K562 (cell line): ENCODE data around the gene SIM1.

Source experiments
- RFX5 ChIP-seq: IDR thresholded peaks from 2 replicates; pipeline ENCODE4 v1.6.1; 2011; ENCODE audit warnings: low read depth, mild to moderate bottlenecking, improper control_type of control experiment, low read length
- SREBF2 ChIP-seq: sonication (generic); formaldehyde crosslinking; IDR thresholded peaks from 2 replicates; pipeline ENCODE4 v1.4.0; 2020; ENCODE audit warnings: mild to moderate bottlenecking, missing genetic modification reagents
- SRF ChIP-seq, 2 experiments: fragments of 250-450, 450-650 bp in 1 of 2; sonication (Bioruptor Pico) in 1 of 2; sonication (generic) in 1 of 2; formaldehyde crosslinking; IDR thresholded peaks; 2 replicates each; pipeline versions ENCODE4 v1.5.0 to v1.5.1; 2020 to 2022; ENCODE audit warnings: mild to moderate bottlenecking in 1 of 2, missing genetic modification reagents in 1 of 2
- ZNF699 ChIP-seq: fragments of 250-450 bp; sonication (Bioruptor Pico); IDR thresholded peaks from 2 replicates; pipeline ENCODE4 v1.8.0; 2021; ENCODE audit warnings: mild to moderate bottlenecking, moderate library complexity; ENCODE audit not compliant: insufficient replicate concordance
- TF ChIP-seq, protein P1 (sequence below): sonication (generic); formaldehyde crosslinking; IDR thresholded peaks from 2 replicates; pipeline ENCODE4 v1.8.1; 2023; ENCODE audit warnings: mild to moderate bottlenecking, missing genetic modification reagents, moderate library complexity
- TF ChIP-seq, protein P2 (sequence below), 3 experiments: IDR thresholded peaks in 2 of 3; conservative IDR thresholded peaks in 1 of 3; 2 replicates each; pipeline ENCODE4 v1.5.1; 2011 to 2012; ENCODE audit warnings: low read length in 3 of 3, mild to moderate bottlenecking in 3 of 3, control low read depth in 2 of 3, improper control_type of control experiment in 1 of 3, inconsistent platforms in 1 of 3, low read depth in 1 of 3, mixed read lengths in 1 of 3, moderate library complexity in 1 of 3; ENCODE audit not compliant: insufficient read depth in 2 of 3
- TF ChIP-seq, protein P3 (sequence below): fragments of 250-450 bp; sonication (Bioruptor Pico); IDR thresholded peaks from 2 replicates; pipeline ENCODE4 v1.8.0; 2021; ENCODE audit warnings: borderline replicate concordance, mild to moderate bottlenecking, moderate library complexity; ENCODE audit not compliant: poor library complexity, severe bottlenecking
- TF ChIP-seq, protein P4 (sequence below): fragments of 250-450 bp; sonication (Bioruptor Pico); IDR thresholded peaks from 2 replicates; pipeline ENCODE4 v1.4.0; 2020
- TF ChIP-seq, protein P5 (sequence below): fragments of 250-450 bp; sonication (Bioruptor Pico); IDR thresholded peaks from 2 replicates; pipeline ENCODE4 v1.6.1; 2021; ENCODE audit warnings: mild to moderate bottlenecking

GRCh38 chr6:100347901-100348550 is 116.7 kb downstream of the SIM1 start:
- TF ChIP-seq, protein P1, sequence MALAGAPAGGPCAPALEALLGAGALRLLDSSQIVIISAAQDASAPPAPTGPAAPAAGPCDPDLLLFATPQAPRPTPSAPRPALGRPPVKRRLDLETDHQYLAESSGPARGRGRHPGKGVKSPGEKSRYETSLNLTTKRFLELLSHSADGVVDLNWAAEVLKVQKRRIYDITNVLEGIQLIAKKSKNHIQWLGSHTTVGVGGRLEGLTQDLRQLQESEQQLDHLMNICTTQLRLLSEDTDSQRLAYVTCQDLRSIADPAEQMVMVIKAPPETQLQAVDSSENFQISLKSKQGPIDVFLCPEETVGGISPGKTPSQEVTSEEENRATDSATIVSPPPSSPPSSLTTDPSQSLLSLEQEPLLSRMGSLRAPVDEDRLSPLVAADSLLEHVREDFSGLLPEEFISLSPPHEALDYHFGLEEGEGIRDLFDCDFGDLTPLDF (CRISPR knock-in tag): no peak
- TF ChIP-seq, protein P2, sequence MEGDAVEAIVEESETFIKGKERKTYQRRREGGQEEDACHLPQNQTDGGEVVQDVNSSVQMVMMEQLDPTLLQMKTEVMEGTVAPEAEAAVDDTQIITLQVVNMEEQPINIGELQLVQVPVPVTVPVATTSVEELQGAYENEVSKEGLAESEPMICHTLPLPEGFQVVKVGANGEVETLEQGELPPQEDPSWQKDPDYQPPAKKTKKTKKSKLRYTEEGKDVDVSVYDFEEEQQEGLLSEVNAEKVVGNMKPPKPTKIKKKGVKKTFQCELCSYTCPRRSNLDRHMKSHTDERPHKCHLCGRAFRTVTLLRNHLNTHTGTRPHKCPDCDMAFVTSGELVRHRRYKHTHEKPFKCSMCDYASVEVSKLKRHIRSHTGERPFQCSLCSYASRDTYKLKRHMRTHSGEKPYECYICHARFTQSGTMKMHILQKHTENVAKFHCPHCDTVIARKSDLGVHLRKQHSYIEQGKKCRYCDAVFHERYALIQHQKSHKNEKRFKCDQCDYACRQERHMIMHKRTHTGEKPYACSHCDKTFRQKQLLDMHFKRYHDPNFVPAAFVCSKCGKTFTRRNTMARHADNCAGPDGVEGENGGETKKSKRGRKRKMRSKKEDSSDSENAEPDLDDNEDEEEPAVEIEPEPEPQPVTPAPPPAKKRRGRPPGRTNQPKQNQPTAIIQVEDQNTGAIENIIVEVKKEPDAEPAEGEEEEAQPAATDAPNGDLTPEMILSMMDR (IDR thresholded peaks at IDR 0.05 in 2 of 3, conservative IDR thresholded peaks at IDR 0.05 in 1 of 3; ENCODE audit: insufficient read depth in 2 of 3, low read depth in 1 of 3, low read length in 3 of 3): no peak
- TF ChIP-seq, protein P3, sequence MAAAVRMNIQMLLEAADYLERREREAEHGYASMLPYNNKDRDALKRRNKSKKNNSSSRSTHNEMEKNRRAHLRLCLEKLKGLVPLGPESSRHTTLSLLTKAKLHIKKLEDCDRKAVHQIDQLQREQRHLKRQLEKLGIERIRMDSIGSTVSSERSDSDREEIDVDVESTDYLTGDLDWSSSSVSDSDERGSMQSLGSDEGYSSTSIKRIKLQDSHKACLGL: no peak
- no peak for TF ChIP-seq SREBF2 (CRISPR knock-in tag)
- no peak for TF ChIP-seq ZNF699 (CRISPR knock-in tag)
- no peak for TF ChIP-seq RFX5
- no peak for TF ChIP-seq SRF (CRISPR knock-in tag; IDR thresholded peaks at IDR 0.05)
- TF ChIP-seq, protein P4, sequence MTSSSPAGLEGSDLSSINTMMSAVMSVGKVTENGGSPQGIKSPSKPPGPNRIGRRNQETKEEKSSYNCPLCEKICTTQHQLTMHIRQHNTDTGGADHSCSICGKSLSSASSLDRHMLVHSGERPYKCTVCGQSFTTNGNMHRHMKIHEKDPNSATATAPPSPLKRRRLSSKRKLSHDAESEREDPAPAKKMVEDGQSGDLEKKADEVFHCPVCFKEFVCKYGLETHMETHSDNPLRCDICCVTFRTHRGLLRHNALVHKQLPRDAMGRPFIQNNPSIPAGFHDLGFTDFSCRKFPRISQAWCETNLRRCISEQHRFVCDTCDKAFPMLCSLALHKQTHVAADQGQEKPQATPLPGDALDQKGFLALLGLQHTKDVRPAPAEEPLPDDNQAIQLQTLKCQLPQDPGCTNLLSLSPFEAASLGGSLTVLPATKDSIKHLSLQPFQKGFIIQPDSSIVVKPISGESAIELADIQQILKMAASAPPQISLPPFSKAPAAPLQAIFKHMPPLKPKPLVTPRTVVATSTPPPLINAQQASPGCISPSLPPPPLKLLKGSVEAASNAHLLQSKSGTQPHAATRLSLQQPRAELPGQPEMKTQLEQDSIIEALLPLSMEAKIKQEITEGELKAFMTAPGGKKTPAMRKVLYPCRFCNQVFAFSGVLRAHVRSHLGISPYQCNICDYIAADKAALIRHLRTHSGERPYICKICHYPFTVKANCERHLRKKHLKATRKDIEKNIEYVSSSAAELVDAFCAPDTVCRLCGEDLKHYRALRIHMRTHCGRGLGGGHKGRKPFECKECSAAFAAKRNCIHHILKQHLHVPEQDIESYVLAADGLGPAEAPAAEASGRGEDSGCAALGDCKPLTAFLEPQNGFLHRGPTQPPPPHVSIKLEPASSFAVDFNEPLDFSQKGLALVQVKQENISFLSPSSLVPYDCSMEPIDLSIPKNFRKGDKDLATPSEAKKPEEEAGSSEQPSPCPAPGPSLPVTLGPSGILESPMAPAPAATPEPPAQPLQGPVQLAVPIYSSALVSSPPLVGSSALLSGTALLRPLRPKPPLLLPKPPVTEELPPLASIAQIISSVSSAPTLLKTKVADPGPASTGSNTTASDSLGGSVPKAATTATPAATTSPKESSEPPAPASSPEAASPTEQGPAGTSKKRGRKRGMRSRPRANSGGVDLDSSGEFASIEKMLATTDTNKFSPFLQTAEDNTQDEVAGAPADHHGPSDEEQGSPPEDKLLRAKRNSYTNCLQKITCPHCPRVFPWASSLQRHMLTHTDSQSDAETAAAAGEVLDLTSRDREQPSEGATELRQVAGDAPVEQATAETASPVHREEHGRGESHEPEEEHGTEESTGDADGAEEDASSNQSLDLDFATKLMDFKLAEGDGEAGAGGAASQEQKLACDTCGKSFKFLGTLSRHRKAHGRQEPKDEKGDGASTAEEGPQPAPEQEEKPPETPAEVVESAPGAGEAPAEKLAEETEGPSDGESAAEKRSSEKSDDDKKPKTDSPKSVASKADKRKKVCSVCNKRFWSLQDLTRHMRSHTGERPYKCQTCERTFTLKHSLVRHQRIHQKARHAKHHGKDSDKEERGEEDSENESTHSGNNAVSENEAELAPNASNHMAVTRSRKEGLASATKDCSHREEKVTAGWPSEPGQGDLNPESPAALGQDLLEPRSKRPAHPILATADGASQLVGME (CRISPR knock-in tag): no peak
- TF ChIP-seq, protein P5, sequence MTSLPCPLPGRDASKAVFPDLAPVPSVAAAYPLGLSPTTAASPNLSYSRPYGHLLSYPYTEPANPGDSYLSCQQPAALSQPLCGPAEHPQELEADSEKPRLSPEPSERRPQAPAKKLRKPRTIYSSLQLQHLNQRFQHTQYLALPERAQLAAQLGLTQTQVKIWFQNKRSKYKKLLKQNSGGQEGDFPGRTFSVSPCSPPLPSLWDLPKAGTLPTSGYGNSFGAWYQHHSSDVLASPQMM (CRISPR knock-in tag): no peak
